D341Med (cell line): Measurements from ENCODE around the gene IMP3.
"Not testable (repeated sequence)": the region's sequence is repeated elsewhere in the genome, so short reads cannot be mapped to it uniquely, and the experiment has no call there.

Experiments used
- DNase-seq: peaks from one replicate; pipeline ENCODE4 v3.0.0; 2012; ENCODE audit warnings: low spot score

The IMP3 gene

GRCh38 chr15:75650908-75651809 lies 11.1 kb upstream of the IMP3 start:
- no peak for DNase-seq

DNA sequence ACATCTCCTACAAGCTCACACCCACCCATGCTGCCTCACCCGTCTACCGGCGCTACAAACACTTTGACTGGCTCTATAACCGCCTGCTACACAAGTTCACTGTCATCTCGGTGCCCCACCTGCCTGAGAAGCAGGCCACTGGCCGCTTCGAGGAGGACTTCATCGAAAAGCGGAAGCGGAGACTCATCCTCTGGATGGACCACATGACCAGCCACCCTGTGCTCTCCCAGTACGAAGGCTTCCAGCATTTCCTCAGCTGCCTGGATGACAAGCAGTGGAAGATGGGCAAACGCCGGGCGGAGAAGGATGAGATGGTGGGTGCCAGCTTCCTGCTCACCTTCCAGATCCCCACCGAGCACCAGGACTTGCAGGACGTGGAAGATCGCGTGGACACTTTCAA lies 9.8 kb upstream of the IMP3 start:
- no peak for DNase-seq

GRCh38 chr15:75649045-75649761 lies 9.2 kb upstream of the IMP3 start:
- no peak for DNase-seq

DNA sequence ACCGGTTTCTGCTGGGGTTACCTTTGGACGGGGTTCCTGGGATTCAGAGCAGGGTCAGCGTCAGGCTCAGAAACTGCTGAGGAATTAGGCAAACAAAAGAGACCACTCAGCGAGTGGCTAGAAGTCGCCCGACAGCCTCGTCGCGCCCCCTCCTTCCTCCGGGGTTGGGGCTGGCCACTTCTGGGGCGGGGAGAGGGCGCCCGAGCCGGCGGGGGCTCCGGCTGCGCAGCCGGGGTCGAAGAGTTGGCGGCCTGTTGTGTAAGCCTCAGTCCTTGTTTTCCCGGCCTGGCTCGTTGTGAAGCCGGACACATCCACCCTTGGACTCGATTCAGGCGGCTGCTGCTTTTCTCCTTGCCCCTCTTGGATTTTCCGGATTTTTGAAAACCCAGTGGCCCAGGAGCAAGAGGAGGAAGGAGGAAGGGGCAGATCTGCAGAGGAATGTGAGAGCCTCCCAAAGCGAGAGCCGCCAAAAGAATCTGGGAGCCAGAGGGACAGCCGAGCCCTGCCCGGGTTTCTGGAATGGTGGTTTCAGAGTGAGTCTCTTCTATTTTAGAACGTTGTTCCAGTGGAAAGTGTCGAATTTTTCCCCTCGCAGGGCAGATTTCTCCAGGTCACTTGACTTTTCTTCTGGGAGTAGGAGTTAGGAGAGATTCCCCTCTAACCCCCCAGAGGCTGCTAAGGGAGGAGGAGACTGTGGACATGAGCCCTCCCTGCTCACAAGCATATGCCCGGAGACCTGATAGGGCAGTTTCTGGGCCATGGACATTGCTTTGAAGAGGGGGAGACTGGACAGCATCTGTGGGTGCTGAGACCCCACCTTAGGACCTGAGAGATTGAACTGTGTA lies 8.4 kb upstream of the IMP3 start:
- DNase-seq = no peak

DNA sequence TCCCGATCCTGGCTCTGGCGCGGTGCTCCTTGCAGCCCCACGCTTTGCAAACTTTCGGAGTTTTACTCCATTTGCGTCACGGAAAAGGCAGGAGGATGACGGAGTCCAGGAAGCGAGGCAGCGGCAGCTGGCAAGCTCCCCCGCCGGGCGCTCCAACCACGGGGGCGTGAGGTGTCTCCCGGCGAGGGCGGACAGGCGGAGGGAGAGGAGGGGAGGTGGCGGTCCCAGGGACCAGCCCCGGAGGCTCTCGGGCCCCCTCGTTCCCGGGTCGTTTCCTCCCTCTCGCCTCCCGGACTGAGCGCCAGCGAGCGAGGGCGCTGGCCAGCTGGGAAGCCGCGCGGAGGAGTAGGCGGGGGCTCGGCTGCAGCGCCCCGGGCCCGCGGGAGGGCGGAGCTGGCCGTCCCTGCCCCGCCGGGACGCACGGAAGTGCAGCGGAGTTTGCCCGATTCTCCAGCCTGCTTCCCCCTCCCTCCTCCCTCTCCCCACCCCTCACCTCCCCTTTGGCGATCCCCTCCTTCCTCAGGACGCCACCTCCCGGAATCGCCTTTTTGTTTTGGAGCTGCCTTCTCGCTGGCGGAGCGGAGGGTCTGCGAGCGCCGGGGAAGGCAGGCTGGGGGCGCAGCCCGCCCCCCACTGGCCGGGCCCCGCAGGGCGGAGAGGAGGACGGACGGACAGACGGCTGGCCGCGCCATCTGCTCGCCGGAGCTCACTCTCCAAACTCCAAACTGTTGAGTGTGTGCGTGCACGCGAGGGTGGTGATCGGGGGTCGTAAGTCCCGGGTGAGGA lies 7.5 kb upstream of the IMP3 start, which contains the start of gene SNX33:
Gene SNX33 (plus strand): TSS at position 543 of the 786 bp plus-strand sequence. CDS start 1,191 bp downstream, outside the sequence.
- peak; percentile 85 for DNase-seq

DNA sequence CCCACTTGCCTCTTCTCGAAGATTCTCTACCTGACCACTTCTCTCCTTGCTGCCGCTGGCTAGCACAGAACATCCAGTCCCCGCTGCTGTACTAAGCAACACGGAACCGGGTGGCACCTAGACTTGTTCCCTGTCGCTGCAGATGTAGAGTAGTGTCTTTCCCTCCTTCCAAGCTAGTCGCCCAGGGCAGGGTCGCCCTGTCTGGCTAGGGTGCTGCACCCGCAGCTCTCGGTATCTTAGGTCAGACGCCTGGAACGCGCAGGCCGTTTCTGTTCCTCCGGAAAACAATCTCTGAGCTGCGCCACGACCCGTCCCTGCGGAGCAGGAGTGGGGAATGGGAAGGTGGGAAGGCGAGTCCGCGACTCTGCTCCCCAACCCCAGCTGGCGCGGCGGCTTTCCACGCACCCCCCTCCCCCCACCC lies 6.9 kb upstream of the IMP3 start:
- DNase-seq = peak; percentile 57

- DNase-seq = no peak
Observed at GRCh38 chr15:75646112-75646943, 6.3 kb upstream of the IMP3 start.

- DNase-seq = no peak
Observed at GRCh38 chr15:75644376-75644775, 4.4 kb upstream of the IMP3 start.

- DNase-seq = no peak
Observed at GRCh38 chr15:75641603-75642002, 1.6 kb upstream of the IMP3 start.

GRCh38 chr15:75641179-75641503 lies 1.1 kb upstream of the IMP3 start:
- no peak for DNase-seq

GRCh38 chr15:75640483-75641178 lies 607 bp upstream of the IMP3 start:
- DNase-seq = peak; percentile 54

GRCh38 chr15:75639191-75639708 lies 774 bp downstream of the IMP3 start:
- no peak for DNase-seq

GRCh38 chr15:75637245-75638009 lies 2.6 kb downstream of the IMP3 start:
- no peak for DNase-seq

DNA sequence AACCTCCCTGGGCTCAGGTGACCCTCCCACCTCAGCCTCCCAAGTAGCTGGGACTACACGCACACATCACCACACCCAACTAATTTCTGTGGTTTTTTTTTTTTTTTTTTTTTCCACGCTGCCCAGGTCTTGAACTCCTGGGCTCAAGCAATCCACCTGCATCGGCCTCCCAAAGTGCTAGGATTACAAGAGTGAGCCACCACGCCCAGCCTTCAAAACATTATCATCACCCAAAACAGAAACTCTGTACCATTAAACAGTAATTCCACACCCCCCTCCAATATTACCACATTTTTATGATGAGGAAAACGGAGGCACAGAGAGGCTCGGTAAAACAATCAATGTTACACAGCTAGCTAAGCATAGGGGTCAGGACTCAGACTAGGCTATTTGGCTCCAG lies 4.0 kb downstream of the IMP3 start:
- no peak for DNase-seq

GRCh38 chr15:75633922-75634321 lies 6.1 kb downstream of the IMP3 start:
- DNase-seq = not testable (repeated sequence)

- no peak for DNase-seq
Observed at GRCh38 chr15:75631935-75632334, 8.1 kb downstream of the IMP3 start.

DNA sequence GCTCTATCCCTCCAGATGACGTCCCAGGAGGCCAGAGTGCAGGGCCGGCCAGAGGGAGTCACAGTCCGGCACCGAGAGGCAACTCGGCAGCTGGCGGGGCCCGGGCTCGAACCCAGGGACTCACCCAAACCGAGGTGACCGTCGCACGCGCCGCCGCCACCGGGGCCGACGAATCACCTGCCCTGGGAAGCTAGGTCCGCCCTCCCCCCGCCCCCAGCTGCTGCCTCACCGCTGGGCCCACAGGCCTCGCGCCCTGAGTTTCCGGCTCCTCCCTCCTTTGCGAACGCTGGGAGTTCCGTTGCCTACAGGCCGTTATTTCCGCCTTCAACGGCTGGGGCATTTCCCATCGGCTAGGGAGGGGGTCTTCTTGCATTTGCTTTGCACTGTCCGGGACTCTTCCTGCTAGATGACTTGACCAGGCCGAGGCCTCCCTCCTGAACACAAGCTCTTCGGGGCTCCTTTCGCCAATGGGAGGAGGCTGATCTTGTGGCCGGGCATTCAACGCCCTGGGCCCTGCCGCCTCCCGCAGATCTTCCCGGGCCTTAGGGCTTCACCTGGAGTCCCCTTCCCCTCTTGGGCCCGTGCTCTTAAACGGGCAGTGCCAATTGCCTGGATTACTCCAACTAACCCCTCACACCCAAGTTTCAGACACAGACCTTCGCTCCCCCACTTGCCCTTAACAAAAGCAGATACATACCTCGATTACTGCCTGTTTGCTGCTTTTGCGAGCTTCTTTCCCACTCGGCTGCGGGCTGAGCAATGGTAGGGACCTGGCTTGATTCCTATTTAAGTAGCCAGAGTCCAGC lies 14.3 kb downstream of the IMP3 start, which contains the start of gene SNUPN:
Gene SNUPN (minus strand): TSS at position 184 of the 806 bp plus-strand sequence. CDS start 4,674 bp downstream, outside the sequence.
- DNase-seq = peak; percentile 97

- DNase-seq = no peak
Observed at GRCh38 chr15:75622505-75622904, 17.5 kb downstream of the IMP3 start.
